Left renal cortex interstitium (tissue), 4 donors: Measurements from ENCODE around the gene PKD1L1. TPM values are rescaled to one million over a fixed set of nuclear protein-coding genes. Genes with fewer than 3 reads are reported as not detected.
"Not testable (repeated sequence)": the region's sequence is repeated elsewhere in the genome, so short reads cannot be mapped to it uniquely, and the experiment has no call there.

Experiments
- DNase-seq, 4 donors: peaks; one replicate each; pipeline ENCODE4 v3.0.0-alpha.2; 2013; ENCODE audit warnings: low read depth in 4 of 4, low spot score in 2 of 4, missing footprints in 1 of 4
- polyA plus RNA-seq, 4 donors: library from polyadenylated mRNA; unstranded; fragments of 120-200 nt; gene quantifications; one replicate each; pipeline ENCODE4 v1.2.1, GENCODE V29; 2013; ENCODE audit not compliant: insufficient read length in 4 of 4

The PKD1L1 gene
- polyA plus RNA-seq, 4 donors = 0.14 to 0.27 (median 0.21) TPM

DNA sequence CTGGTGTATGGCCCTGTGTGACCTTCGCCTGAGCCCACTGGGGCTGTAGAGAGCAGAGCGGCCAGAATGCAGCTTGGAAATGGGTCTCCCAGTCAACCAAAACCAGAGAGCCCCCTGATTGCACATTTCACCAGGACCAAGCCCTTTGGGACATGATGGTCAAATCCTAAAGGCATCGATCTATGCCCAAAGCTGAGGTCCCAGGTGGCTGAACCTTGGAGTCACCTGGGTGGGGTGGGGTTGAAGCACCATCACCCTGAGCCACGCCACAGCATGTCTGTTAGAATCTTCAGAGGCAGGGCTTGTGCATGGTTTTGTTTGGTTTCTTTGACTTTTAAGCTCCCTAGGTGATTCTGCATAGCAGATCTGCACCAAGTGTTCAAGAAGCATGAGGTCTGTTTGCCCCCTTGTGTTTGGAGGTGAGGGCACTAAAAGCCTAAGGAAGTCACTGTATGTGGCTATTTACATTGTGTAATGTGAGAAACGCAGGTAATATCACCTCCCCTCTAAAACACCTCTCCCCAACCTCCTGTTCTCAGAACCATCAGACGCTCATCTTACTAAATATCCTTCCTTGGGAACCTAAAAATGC is 9.6 kb downstream of the PKD1L1 start:
- no peak for DNase-seq

DNA sequence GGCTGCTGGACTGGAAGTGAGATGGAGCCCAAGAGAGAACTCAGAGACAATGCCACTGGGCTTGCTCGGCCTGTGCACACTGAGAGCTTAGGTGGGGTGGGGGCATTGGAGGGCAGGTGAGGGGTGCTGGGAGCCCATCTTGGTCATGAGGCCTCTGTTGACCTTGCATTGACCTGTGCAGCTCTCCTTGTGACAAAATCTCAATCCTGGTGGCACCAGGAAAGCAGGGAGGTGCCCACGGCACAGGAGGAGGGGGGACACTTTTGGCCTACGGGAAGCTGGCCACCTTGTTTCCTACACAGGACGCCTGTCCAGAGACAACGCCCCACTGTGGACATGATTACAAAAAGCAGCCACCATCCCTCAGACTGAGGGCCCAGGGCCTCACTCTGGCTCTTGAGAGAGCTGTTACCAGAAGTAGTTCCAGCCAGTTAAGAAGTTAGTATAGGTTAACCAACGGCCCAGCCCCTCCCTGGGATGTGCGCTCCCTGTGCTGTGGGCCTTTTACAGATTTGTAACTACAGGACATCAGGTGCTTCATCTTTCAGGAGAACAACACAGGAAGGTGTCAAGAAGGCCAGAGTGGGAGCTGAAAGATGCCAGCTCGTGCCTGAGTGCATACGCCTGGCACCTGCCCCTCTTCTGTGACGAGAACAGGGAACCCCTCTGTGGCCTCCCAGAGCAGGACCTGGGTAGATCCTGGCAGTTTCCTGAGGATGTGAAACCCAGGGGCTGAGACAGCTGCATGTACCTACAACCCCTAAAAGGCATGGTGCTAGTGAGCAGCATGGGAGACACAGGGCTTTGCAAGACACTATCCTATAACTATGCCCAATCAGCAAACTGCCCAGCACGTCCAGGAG is 10.3 kb downstream of the PKD1L1 start:
- DNase-seq = no peak

DNA sequence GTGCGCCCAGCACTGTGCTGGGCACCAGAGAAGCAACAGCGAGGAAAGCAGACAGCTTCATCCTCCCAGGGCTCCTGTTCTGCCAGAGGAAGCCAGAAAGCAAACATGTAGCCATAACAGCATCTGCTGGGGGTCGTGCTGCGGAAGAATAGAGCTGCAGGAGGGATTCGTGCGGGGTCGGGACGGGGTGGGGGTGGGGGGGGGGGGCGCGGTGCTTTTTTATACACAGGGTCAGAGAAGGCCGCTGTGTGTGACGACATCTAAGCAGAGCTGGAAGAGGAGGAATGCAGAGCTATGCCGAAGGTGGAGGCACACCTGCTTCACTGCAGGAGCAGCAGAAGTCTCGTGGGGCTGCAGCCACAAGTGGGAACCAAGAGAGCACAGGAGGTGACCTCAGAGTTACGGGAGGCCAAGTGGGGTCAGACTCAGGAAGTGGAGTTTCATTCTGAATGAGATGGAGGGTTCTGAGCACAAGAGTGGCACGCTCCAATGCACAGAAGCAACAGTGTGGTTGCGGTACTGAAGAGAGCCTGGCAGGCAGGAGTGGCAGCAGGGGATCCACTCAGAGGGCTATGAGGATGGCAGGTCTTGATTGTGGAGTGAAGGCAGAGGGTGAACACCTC is 11.1 kb downstream of the PKD1L1 start:
- no peak for DNase-seq

DNA sequence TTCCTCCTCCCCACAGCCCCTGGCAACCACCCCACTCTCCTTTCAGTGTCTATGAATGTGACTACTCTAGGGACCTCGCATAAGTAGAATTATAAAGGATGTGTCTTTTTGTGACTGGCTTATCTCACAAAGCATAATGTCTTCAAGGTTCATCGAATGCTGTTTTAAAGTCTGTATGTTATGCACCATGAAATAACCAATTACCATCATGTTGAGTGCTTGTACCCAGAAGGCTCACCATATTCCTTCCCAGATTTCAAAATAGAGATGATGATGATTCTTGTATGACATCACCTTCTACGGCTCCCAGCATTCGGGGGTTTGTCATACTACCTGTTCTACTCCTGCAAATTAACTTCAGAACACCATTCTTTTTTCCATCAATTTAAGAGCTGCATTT is 11.9 kb downstream of the PKD1L1 start:
- no peak for DNase-seq

DNA sequence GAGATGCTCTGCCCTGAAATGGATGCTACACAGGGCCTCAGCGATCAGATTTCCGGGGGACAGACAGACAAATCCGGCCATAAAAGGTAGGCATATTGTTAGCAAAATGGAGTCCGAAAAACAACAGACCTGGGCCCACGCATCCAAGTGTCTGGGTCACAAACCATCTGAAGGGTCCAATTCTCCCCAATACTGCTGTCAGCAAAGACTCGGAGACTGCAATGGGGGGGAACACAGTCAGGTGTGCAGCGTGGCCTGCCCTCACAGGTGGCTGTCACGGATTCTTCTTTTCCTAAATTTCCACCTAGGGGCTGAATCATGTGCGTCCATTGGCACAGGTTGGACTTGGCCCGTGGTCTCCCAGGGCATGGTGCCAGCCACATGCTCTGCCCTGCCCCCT is 12.9 kb downstream of the PKD1L1 start:
- DNase-seq = no peak

DNA sequence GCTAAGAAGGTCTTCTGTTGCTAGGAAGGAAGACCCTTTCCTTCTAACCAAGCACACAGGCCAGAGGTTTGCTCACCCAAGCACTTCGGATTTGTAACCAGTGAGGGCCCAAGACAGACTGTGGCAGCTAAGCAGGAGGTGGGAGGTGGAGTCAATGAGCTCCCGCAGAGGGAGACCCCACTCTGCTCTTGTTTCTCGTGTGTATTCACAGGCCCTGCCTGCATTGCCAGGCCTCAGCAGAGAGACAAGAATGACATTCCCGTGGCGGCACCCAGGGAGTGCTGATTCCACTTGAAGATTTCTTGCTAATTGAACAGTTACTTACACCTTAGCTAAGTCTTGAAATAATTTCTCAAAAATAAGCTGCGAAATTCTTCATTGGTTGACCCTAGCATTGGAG is 13.4 kb downstream of the PKD1L1 start:
- no peak for DNase-seq

DNA sequence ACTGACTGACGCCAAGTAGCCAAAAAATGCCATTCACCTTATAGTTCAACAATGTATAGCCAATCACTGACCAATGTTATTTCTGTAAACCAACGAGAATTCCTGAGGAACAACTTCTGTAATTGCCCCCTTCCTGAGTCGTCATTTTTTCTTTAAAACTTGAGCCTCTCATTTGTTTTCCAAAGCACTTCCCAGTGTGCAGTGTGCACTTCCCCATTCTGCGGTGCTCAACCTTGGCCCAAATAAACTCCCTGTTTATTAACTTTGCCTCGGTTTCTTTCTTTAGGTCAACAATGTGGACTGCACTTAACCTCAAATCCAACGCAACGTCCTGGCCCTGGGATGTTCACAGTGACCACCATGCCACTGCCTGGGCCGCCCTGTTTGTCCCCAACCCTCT is 15.1 kb downstream of the PKD1L1 start:
- DNase-seq = no peak

DNA sequence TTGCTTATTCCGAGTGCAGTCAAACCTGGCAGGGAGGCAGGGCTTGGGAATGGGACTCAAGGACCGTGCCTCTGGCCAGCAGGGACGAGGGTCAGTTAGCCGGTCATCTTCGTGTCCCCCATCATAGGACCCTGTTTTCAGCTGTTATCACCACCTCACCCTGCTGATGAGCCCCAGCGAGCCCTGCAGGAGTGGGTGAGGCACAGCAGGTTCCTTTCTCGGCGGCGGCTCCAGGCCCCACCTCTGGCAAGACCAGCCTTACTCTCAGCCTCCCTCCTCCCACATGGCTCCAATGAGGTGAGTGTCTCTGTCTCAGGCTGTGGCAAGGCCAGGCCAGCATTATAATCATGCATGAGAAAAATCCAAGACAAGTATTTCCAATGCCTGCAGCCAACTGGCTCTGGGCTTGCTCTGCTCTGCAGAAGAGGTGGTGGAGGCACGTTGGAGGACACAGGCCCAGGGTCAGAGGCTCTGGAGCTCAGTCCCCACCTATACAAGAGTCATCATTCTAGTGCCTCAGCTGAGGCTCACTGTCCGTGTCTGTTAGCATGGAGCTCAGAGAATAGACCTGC is 15.7 kb downstream of the PKD1L1 start:
- no peak for DNase-seq

DNA sequence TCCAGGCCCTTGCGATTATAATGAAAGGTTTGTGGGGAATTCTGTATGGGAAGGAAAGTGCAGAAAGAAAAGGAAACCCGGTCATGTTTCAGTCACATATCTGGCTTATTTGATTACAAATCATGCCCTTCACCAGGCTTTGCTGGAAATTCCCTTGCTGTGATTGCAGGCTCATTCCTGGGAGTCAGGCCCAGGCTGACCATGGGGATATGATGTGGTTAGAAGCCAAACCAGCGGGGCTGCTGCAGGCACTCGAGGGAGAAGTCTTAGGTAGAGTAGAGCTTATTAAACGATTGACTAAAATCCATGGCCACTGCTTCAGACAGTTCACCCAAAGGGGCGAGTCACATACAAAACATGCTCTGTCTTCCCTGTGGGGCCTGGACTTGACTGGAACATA is 16.2 kb downstream of the PKD1L1 start:
- DNase-seq = no peak

DNA sequence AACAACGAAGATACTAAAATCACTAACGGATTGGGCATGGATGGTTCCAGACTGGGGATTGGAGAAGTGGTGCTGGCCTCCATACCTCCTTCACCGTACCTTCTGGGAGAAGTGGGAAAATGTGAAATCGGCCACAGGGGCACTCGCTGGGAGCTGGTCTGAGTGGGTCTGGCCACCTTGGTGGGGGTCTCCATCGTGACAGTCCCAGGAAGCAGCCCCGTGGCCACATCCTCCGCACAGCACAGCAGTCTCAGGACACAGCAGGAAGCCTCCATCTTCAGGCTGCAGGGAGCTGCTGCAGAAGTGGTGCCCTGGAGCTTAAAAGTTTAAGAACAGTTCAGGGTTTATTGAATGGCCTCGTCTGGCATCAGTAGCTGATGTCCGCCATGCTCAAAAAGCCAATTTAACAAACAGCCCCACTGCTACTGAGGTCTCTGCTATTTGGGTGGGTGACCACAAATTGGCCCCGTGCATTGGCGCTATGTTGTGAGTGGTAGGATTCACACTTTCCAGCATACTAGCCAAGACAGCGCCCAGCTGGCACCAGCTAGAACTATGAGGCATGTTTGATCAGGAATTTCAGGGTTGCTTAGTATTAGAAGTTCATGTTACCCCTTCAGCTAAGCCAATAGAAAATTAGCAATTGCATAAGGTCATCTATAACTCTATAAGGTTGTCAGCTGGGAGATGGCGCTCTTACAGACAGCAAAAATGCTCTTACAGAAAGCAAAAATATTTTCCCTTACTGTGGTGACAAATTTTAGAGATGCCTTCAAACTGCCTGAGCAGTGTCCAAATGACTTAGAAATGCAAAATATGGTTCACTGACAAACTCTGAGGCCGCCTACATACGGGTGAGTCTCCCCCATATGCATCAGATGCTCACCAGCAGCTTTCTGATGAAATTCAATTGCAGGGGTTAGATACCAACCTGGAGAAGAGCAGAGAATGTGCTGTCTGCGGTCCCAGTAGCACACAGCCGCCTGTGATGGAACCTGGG is 17.0 kb downstream of the PKD1L1 start:
- no peak for DNase-seq

DNA sequence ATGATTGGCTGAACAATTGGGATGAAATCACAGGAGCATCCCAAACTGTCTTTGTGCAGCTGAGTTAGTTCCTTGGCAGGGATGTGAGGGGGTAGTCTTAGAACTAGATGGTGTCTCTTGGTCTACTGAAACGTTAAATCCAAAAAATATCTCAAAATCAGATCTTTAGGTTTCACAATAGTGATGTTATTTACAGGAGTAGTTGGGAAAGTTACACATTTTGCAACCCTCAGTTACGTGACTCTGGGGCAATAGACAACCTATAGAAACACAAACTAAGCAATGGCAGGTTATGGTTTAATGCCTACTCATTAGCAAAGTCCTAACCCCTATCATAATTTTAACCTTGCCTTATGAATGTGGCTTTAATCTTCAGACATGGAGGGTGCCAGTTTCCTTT is 24.0 kb downstream of the PKD1L1 start:
- DNase-seq = no peak

DNA sequence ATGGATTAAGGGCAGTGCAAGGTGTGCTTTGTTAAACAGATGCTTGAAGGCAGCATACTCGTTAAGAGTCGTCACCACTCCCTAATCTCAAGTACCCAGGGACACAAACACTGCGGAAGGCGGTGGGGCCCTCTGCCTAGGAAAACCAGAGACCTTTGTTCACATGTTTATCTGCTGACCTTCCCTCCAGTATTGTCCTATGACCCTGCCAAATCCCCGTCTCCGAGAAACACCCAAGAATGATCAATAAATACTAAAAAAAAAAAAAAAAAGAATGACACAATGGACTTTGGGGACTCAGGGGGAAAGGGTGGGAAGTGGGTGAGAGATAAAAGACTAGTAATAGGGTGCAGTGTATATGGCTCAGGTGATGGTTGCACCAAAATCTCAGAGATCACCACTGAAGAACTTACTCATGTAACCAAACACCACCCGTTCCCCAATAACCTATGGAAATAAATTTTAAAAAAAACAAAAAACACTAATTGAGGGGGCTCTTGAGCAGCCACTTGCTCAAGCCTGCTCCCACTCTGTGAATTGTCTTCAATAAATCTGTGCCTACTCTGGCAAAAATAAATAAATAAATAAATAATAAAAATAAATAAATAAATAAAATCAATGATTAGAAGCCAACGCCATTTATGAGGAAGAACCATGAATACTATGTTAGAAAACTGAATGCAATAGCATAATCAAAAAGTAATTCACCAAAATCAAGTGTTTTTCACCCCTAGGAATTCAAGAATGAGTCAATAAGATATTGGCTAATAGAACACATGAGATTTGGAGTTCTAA is 25.0 kb downstream of the PKD1L1 start:
- not testable (repeated sequence) for DNase-seq

DNA sequence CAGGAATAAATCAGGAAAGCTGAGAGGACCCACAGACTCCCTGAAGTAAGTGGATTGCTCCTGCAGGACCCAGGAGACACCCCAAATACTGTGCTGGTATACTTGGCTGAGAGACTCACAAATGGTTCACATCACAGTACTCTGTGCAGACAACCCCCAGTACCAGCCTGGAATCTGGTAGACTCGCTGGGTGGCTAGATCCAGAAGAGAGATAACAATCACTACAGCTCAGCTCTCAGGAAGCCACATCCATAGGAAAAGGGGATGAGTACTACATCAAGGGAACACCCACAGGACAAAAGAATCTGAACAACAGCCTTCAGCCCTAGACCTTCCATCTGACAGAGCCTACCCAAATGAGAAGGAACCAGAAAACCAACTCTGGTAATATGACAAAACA is 31.8 kb downstream of the PKD1L1 start:
- DNase-seq = not testable (repeated sequence)

DNA sequence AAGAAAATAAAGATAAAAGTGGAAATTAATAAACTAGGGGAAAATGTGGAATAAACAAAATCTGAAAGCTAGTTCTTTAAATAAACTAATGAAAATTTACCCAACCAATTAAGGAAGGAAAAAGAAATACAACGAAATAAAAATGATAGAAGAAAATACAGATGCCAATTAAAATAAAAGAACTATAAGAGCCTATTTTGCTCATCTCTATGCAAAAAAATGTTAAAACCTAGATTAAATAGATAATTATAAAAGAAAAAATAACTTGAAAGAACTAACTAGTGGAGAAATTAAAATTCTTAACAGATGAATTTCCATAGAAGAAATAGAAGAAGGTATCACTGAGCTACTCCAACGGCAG is 32.7 kb downstream of the PKD1L1 start:
- no peak for DNase-seq

DNA sequence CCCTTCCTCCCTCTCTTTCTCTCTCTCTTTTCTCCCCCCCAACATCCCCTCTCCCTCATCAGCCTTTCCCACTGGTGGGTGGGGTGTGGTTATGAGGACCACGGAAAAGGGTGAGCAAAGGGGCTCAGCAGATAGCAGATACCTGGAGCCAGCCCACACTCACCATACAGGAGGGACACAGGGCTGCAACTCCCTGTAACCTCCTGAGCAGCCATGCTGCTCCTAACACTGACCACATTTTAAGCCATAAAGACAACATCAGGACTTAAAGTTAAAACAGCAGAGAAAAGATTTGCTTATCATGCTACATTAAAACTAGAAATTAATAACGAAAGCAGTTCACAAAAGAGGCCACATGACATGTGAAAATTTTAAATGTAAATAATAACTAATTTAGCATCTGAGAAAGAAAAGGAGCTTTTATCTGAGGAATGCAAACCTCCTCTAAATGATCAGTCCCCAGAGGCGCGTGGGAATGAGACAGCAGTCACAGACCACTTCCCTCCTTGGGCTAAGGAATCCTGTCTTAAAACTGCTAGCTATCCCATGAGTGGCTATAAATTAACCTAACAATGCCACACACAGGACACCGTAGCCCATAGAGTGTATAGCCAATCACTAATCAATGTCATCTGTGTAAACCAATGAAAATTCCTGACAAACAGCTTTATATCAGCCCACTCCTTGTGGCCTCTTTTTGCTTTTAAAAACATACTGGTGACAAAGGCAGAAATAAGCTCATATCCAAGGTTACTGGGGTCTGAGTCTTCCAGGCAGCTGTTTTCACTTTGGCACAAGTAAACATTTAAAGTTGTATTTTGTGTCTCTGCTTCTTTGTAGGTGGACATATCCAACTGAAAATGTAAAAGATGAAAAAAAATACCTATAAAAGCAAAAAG is 33.3 kb downstream of the PKD1L1 start:
- DNase-seq = no peak

DNA sequence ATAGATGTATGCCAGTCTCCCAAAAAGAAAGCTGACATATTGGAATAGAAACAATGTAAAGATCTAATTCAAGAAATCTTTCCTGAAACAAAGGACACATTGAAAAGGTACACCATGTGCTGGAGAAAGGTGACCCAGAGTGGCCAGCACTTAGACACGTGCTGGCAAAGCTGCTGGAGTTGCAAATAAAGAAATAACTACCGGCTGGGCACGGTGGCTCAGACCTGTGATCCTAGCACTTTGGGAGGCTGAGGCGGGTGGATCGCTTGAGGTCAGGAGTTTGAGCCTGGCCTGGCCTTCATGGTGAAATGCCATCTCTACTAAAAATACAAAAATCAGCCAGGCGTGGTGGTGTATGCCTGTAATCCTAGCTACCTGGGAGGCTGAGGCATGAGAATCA is 35.9 kb downstream of the PKD1L1 start:
- DNase-seq = no peak

DNA sequence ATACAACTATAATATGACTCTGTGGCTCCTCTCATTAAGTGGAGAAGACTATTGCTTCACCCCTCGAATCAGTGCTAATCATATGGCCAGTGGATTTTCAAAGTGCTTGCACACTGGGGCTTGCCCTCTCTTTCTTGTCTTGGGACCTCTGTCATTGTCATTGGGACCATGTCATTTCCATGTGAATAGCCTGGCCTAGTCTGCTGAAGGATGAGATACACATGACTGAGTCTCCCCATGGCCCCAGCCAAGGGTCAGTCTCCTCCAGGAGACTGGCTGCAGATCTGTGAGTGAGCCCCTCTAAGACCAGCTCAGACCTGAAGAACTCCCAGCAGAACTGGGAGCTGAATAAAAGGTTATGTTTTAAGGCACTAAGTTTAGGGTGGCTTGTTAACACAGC is 39.5 kb downstream of the PKD1L1 start:
- no peak for DNase-seq

DNA sequence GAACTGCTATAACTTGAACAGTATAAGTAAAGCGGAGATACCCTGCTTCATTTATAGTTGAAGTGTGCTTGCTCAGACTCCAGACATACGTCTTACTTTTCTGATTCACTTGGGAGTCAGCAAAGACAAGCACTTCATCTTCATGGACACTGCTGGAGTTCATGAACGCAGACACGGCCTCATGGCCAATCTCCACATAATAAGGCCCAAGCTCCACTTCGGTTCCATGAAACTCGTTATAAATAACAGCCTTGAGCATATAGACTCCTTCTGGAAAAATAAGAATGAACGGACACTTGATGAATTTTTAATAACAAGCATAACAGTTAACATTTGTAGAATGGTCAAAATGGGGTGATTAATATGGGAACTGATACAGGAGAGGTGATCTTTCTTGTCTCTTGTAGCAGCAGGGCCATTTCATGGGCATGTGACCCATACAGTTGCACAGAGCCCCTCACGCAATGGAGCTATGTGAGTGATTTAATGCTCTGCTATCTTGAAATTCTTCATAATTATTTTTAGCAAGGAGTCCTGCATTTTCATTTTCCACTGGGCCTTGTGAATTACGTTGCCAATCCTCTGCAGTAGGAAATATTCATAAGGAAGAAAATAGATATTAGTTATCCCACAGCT is 40.2 kb downstream of the PKD1L1 start:
- no peak for DNase-seq
